SK-N-SH (cell line): ENCODE data around the gene PTPRG.

ENCODE experiments used
- CHD2 ChIP-seq: fragments of 150-350 bp; IDR thresholded peaks from 2 replicates; pipeline ENCODE4 v1.6.1; 2018; ENCODE audit warnings: low read length; ENCODE audit not compliant: partially characterized antibody
- EZH2phosphoT487 ChIP-seq: fragments of 200-600 bp; sonication (generic); IDR thresholded peaks from 2 replicates; pipeline ENCODE4 v1.6.1; 2017; ENCODE audit warnings: low read depth, mixed run types, mild to moderate bottlenecking, antibody characterized with exemption, moderate library complexity, borderline replicate concordance
- POLR2AphosphoS5 ChIP-seq: IDR thresholded peaks from 2 replicates; pipeline ENCODE4 v1.6.1; 2012; ENCODE audit warnings: low read depth, low read length
- TF ChIP-seq, protein P1 (sequence below): fragments of 200-600 bp; sonication (generic); IDR thresholded peaks from 2 replicates; pipeline ENCODE4 v1.6.1; 2017; ENCODE audit warnings: antibody characterized with exemption, mild to moderate bottlenecking, moderate library complexity
- TF ChIP-seq, protein P2 (sequence below): IDR thresholded peaks from 2 replicates; pipeline ENCODE4; 2012

DNA sequence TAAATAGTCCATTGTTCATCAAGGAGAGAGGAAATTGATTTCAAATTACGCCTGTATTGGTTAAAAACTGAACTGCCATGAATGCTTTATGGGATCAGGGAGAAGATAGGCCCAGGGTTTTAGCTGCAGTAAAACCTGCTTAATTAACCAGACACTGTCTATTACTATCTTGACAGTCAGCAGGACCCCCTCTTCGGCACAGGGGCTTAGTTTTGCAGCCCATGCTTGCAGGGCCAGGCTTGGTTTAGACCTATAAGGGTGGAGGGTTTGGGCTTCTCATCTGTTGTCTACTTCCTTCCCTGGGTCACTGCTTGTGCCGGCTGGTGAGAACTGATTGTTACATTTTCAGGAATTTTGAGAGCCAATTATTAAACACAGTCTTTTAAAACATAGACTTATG lies 41.1 kb downstream of the PTPRG start:
- TF ChIP-seq, protein P1, sequence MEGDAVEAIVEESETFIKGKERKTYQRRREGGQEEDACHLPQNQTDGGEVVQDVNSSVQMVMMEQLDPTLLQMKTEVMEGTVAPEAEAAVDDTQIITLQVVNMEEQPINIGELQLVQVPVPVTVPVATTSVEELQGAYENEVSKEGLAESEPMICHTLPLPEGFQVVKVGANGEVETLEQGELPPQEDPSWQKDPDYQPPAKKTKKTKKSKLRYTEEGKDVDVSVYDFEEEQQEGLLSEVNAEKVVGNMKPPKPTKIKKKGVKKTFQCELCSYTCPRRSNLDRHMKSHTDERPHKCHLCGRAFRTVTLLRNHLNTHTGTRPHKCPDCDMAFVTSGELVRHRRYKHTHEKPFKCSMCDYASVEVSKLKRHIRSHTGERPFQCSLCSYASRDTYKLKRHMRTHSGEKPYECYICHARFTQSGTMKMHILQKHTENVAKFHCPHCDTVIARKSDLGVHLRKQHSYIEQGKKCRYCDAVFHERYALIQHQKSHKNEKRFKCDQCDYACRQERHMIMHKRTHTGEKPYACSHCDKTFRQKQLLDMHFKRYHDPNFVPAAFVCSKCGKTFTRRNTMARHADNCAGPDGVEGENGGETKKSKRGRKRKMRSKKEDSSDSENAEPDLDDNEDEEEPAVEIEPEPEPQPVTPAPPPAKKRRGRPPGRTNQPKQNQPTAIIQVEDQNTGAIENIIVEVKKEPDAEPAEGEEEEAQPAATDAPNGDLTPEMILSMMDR: no peak
- no peak for TF ChIP-seq POLR2AphosphoS5
- TF ChIP-seq EZH2phosphoT487: no peak
- TF ChIP-seq CHD2: no peak
- TF ChIP-seq, protein P2, sequence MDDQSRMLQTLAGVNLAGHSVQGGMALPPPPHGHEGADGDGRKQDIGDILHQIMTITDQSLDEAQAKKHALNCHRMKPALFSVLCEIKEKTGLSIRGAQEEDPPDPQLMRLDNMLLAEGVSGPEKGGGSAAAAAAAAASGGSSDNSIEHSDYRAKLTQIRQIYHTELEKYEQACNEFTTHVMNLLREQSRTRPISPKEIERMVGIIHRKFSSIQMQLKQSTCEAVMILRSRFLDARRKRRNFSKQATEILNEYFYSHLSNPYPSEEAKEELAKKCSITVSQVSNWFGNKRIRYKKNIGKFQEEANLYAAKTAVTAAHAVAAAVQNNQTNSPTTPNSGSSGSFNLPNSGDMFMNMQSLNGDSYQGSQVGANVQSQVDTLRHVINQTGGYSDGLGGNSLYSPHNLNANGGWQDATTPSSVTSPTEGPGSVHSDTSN: no peak
